Skin epidermis (tissue), 12 donors: ENCODE measurements around the gene INHBB.

ENCODE experiments used
- H3K27ac ChIP-seq, 21 experiments: fragments of 200-600 bp; sonication (generic) in 11 of 21; one replicate each; pipeline ENCODE4 v1.5.0; 2020; ENCODE audit warnings: mild to moderate bottlenecking in 3 of 21, inconsistent platforms in 2 of 21, moderate library complexity in 2 of 21
- H3K4me3 ChIP-seq, 7 experiments: fragments of 200-600 bp; sonication (generic) in 2 of 7; one replicate each; pipeline ENCODE4 v1.5.0; 2020; ENCODE audit warnings: inconsistent platforms in 2 of 7, mild to moderate bottlenecking in 2 of 7, moderate library complexity in 1 of 7

The INHBB gene

DNA sequence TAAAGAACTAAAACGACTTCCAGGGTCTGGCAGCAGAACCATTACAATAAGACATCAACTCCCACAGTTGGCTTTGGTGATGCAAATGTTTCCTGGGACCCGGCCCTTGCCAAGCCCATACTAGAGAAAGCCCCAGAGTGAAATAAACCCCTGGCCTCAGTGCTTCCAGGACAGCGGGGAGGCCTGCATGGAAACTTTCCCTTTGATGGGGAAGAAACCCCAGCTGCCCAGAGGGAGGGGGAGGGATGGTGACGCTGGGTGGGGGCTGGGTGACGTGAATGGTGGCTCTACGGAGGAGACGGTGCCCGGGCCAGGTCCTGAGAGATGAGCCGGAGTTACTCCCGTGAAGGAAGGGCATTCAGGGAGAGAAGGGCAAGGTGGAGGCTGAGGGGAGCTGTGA, 27.5 kb downstream of the INHBB start:
- no peak overlapping the region for H3K27ac ChIP-seq
- H3K4me3 ChIP-seq = no peak overlapping the region

DNA sequence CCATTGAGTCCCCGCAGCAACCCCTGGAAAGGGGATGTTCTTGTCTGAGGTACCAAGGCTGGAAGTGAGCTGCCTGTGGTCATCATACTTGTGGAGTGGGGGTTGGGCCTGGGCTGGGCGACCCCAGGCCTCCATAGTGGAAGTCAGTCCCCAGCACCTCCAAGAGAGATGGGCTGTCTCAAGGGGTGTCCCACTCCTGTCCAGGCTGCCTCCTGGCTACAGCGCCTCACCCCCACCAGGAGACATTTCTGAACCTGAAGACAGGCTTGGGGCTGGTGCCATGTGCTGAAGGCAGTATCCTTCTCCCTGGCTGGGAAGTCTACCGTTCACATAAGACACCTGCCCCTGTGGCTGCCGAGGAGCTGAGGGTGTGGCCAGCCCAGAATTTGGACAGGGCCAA, 28.9 kb downstream of the INHBB start:
- no peak overlapping the region for H3K27ac ChIP-seq

GRCh38 chr2:120375251-120376020, 29.5 kb downstream of the INHBB start:
- H3K4me3 ChIP-seq = no peak overlapping the region
- H3K27ac ChIP-seq = no peak overlapping the region

More for the DNA sequence above, 28.9 kb downstream of the INHBB start:
- H3K4me3 ChIP-seq = no peak overlapping the region

GRCh38 chr2:120376101-120376500, 30.2 kb downstream of the INHBB start:
- Histone ChIP-seq H3K4me3 (no peak overlapping the region), H3K27ac (no peak overlapping the region)

GRCh38 chr2:120376679-120377640, 31.0 kb downstream of the INHBB start:
- Histone ChIP-seq H3K4me3 (no peak overlapping the region), H3K27ac (no peak overlapping the region)

GRCh38 chr2:120378605-120379004, 32.7 kb downstream of the INHBB start:
- no peak overlapping the region for H3K4me3 ChIP-seq
- no peak overlapping the region for H3K27ac ChIP-seq

DNA sequence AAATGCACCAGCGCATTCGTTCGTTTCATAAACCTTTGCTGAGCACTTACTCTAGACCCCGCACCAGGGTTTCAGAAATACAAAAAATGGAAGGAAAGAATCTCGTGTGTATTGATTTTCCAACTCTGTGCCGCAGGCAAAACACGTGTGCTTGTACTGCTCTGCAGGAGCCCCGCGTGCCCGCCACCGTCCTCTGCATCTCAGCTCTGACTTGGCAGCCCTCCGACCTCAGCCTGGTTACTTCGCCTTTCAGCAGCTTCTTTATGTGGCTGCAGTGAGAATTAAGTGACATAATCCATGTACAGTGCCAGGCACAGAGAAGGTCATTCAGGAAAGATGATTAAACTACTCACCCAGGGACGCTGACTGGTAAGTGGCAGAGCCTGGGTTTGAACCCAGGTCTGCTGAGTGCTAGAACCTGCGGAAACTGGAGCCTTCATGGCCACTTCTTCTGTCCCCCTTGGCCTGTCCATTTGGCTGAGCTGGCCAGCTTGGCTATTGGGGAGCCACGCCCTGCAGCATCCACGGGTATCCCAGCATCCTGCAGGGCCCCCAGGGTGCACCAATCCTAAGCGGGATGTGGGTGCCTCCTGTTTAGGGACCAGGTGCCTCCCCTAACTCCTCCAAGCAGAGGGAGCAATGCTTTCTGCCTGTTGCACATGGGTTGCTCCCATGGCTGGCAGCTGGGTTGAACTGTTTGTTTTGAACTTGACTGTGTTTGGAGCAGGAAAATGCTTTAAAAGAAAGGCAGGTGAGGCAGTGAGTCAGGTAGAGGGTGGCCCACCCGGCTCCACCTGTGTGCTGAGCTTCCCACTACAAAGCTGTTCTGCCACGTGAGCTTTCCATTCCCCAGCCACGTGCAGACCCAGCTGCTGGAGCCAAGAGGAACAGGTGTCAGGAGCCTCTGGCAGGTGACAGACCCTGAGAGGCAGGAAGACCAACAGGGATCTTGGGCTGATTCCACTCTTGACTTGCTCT, 34.3 kb downstream of the INHBB start:
- Histone ChIP-seq H3K4me3 (no peak overlapping the region), H3K27ac (no peak overlapping the region)

GRCh38 chr2:120381192-120381591, 35.3 kb downstream of the INHBB start:
- Histone ChIP-seq H3K27ac (no peak overlapping the region), H3K4me3 (no peak overlapping the region)

- H3K4me3 ChIP-seq = no peak overlapping the region
- H3K27ac ChIP-seq = no peak overlapping the region
Measured at GRCh38 chr2:120381661-120382060, 35.7 kb downstream of the INHBB start.

DNA sequence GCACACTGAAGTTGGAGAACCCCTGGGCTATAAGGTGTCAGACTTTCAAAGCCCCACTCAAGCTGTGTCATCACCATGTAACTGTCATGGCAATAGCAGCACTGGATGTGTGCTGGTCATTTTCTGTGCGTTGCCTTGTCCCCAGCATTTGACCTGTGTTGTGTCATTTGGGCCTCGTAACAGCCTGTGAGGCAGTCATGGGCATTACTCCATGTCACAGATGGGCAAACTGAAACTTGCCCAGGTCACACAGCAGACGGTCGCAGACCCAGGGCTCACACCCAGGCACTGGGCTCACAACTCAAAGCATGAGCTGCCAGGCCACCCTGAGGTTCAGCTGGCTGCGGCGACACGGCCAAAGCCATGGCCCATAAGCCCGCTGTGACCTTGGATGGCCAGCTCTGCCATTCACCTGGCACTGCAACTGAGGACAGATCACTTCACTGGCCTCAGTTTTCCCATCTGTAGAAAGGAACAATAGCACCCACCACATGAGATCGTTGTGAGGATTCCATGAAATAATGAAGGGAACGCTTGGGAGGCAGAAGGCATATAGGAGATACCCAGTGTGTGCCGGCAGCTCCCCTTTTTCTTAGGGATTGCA, 36.7 kb downstream of the INHBB start:
- no peak overlapping the region for H3K27ac ChIP-seq
- H3K4me3 ChIP-seq = no peak overlapping the region

DNA sequence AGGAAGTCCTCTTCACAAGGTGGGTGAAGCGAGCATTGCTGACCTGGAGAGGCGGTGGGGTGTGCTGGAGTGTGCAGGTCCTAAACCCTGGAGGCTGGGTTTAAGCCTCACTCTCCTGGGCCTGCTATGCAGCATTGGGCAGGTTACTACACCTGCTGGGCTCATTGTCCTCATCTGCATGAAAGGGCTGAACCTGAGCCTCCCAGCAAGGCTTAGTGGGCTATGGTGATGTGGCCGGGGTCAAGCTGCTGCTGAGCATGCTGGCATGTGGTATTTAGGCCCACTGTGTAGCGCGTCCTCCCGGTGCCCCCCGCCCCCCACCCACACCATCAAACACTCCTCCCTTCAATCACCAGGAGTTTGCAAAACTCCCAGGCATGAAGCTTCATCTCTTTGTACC, 37.3 kb downstream of the INHBB start:
- no peak overlapping the region for H3K4me3 ChIP-seq
- H3K27ac ChIP-seq = no peak overlapping the region

- Histone ChIP-seq H3K4me3 (no peak overlapping the region), H3K27ac (no peak overlapping the region)
Measured at GRCh38 chr2:120383631-120384340, 37.9 kb downstream of the INHBB start.

DNA sequence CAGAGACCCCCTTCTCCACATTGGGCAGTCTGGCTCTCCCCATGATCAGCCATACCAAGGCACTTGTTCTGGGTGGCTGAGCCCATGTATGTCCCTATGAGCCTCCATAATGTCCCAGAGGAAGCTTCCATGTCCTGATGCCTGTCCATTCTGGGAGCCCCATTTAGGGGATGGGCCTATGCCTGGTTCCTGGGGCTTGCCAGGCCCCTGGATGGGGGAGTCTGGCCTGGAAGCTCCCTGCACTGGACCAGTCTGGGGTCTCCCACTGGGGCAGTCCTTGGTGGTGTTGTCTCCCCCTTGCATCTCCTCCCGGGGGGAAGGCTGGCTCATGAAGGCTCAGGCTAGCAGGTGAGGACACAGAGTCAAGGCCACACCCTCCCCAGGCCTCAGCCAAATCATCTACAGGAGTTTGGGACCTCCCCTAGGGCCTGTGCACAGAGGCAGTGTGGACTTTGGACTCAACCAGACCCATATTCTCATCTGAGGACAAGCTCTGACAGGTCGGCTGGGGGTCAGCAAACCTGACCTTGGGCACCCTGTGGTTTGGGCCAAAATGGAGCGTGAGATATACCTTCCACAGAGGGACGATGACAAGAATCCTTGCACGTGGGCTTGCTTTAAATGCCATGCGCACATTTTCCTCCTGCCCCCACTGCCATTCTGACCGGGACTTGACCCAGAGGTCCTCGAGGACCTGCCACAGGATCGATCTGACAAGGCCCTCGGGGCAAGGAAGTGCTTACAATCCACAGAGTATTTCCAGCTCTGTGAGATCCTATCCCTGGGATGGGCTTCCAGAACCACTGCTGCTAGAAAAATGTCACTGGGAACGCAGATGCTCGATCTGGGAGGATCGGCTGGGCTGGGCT, 38.8 kb downstream of the INHBB start:
- Histone ChIP-seq H3K4me3 (no peak overlapping the region), H3K27ac (no peak overlapping the region)

GRCh38 chr2:120385355-120386127, 39.6 kb downstream of the INHBB start:
- H3K4me3 ChIP-seq = no peak overlapping the region
- no peak overlapping the region for H3K27ac ChIP-seq

DNA sequence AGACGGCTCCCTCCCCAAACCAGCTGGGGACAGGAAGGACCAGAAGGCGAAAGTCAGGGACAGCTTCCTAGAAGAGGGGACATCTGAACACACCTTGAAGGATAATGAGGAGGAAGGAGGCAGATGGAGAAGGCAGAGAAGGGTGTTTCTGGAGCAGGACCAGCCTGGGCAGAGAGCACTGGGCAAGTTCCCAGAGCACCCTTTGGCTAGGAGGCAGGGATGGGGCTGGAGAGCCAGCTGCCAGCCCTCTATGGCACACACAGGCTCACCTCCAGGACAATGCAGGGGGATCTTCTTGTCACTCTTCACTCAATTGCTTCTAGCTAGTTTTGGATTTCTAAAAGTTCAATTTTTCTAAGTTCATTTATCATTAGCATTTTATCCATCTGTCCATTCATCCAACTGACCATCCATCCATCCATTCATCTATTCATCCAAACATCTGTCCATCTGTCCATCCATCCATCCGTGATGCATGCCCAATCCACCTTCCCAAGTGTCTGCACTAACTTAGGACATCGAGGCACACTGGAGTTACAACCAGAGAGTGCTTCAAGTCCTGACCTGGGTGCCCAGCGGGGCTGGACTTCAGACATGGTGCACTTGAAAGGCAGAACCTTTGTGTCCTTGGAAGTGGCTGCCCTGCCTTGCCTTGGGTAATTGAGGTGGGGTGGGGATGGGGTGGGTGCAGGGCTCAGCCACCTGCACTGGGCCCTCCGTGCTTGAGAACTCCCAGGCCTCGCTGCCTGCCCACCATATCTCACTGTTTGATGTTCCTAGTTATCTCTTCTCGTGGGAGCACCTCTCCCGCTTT, 42.5 kb downstream of the INHBB start:
- Histone ChIP-seq H3K27ac (no peak overlapping the region), H3K4me3 (no peak overlapping the region)

GRCh38 chr2:120389036-120389391, 43.1 kb downstream of the INHBB start:
- H3K4me3 ChIP-seq = no peak overlapping the region
- no peak overlapping the region for H3K27ac ChIP-seq
